Measurements from ENCODE around the gene NANOS2.

DNA sequence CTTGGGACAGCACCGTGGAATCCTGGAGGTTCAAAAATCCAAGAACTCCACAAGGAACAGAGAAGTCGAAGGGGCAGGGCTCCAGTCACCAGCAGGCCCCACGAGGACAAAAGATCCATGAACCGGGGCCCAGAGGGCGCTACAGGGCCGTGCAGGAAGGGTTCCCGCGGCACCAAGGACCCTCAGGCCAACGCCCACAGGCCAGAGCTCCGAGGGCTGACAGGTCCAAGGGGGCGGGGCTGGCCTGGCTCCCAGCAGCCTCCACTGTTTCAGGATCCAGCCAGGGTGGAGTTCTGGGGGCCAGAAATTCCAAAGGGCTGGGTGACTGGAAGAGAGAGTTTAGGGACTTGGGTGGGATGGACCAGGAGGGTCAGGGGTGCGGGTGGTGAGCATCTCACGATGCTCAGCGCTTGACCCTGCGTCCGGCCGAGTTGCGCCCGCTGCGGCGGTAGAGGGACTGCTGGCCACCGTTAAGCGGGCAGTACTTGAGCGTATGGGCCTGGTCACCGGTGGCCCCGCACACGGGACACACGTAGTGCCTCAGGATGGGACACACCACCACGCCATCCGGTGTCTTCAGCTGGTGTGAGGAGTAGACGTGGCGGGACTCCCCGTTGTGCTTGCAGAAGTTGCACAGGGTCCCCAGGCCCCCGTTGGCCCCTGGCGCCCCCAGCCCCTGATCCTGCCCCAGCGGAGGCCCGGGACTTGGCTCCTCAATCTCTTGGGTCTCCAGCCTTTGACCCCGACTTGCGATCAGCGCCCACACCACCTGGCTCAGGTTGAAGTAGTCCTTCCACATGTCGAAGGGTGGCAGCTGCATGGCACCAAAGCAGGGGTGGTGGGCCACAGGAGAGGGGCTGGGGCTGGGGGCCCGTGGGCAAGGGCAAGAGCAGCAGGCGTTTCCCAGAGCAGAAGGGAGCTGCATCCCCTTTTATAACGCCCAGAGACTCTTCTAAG, at the start of gene NANOS2:
- TF ChIP-seq, protein P1, sequence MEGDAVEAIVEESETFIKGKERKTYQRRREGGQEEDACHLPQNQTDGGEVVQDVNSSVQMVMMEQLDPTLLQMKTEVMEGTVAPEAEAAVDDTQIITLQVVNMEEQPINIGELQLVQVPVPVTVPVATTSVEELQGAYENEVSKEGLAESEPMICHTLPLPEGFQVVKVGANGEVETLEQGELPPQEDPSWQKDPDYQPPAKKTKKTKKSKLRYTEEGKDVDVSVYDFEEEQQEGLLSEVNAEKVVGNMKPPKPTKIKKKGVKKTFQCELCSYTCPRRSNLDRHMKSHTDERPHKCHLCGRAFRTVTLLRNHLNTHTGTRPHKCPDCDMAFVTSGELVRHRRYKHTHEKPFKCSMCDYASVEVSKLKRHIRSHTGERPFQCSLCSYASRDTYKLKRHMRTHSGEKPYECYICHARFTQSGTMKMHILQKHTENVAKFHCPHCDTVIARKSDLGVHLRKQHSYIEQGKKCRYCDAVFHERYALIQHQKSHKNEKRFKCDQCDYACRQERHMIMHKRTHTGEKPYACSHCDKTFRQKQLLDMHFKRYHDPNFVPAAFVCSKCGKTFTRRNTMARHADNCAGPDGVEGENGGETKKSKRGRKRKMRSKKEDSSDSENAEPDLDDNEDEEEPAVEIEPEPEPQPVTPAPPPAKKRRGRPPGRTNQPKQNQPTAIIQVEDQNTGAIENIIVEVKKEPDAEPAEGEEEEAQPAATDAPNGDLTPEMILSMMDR (conservative IDR thresholded peaks at IDR 0.05): peak; percentile 40; the same call in 1 of the 2 replicates
- no peak for TF ChIP-seq EZH2 (IDR thresholded peaks at IDR 0.05; ENCODE audit: low read depth)

Measured in PC-9 (cell line).